Endothelial cell of umbilical vein (primary cell): Measurements from ENCODE around the gene PDLIM4.

Source experiments
- CTCF ChIP-seq, 2 donors: IDR thresholded peaks; 1 replicate in 1 of 2; 2 replicates in 1 of 2; pipeline ENCODE4 v1.5.1; 2011; ENCODE audit warnings: low read length in 2 of 2, mild to moderate bottlenecking in 2 of 2, moderate library complexity in 2 of 2, control low read depth in 1 of 2, inconsistent platforms in 1 of 2, low read depth in 1 of 2; ENCODE audit not compliant: insufficient read depth in 1 of 2; ENCODE audit errors: extremely low read depth in 1 of 2
- EZH2 ChIP-seq: IDR thresholded peaks from 2 replicates; pipeline ENCODE4 v1.6.1; 2012; ENCODE audit warnings: borderline replicate concordance, low read depth, mild to moderate bottlenecking, moderate library complexity, low read length, inconsistent platforms; ENCODE audit not compliant: severe bottlenecking
- FOS ChIP-seq: IDR thresholded peaks from 2 replicates; pipeline ENCODE4 v1.6.1; 2011; ENCODE audit warnings: mild to moderate bottlenecking, low read length, moderate library complexity, borderline replicate concordance; ENCODE audit not compliant: insufficient read depth
- GATA2 ChIP-seq: IDR thresholded peaks from 2 replicates; pipeline ENCODE4 v1.7.0; 2011; ENCODE audit warnings: low read depth, mild to moderate bottlenecking, moderate library complexity, mixed read lengths, low read length; ENCODE audit not compliant: insufficient read length, insufficient read depth
- JUN ChIP-seq: IDR thresholded peaks from 2 replicates; pipeline ENCODE4 v1.6.1; 2011; ENCODE audit warnings: borderline replicate concordance, low read depth; ENCODE audit not compliant: insufficient read length, insufficient read depth
- MAX ChIP-seq: IDR thresholded peaks from 2 replicates; pipeline ENCODE4 v1.6.1; 2011; ENCODE audit not compliant: insufficient read depth, insufficient read length
- MYC ChIP-seq: IDR thresholded peaks from one replicate; pipeline ENCODE4 v1.6.1; 2011; ENCODE audit warnings: mild to moderate bottlenecking, low read depth, low read length
- POLR2A ChIP-seq: IDR thresholded peaks from 2 replicates; pipeline ENCODE4 v1.6.1; 2012; ENCODE audit warnings: low read depth, mild to moderate bottlenecking, control low read depth, low read length
- POLR2AphosphoS5 ChIP-seq: IDR thresholded peaks from 2 replicates; pipeline ENCODE4 v1.6.1; 2012; ENCODE audit warnings: low read depth, mild to moderate bottlenecking, control low read depth, low read length, moderate library complexity; ENCODE audit not compliant: insufficient read depth

DNA sequence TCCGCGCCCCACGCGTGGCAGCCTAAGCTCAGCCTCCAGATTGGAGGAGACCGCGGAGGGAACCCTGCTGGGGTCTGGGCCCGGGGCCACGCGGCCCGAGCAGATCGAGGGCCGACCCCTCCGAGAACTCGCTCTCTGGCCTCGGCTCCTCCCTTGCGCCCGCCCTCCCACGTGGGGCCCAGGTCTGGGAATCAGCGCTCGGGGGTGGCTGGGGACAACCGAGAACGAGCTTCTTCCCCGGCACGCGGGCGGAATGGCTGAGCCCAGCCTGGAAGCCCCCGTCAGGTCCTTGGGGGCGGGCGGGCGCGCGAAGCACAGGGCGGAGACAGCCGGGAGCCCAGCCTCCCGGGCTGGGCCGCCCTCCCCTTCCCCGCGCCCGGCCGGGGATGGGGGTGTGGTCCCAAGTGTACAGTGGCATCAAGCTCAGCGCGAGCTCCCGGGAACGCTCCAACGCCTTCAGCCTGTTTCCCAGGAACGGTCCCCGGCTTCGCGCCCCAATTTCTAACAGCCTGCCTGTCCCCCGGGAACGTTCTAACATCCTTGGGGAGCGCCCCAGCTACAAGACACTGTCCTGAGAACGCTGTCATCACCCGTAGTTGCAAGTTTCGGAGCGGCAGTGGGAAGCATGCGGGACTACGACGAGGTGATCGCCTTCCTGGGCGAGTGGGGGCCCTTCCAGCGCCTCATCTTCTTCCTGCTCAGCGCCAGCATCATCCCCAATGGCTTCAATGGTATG is 36.7 kb downstream of the PDLIM4 start, which contains the start of gene SLC22A4:
- TF ChIP-seq EZH2 (no peak), CTCF (IDR thresholded peaks at IDR 0.05; ENCODE audit: extremely low read depth in 1 of 2, insufficient read depth in 1 of 2, low read depth in 1 of 2, low read length in 2 of 2) (no peak), POLR2AphosphoS5 (peak; percentile 76), POLR2A (peak; percentile 68), JUN (no peak), FOS (no peak), GATA2 (no peak), MAX (peak; percentile 79), MYC (no peak)
